A549 (cell line): ENCODE measurements around the gene KRTAP10-7. TPM values are rescaled to one million over a fixed set of nuclear protein-coding genes. Genes with fewer than 3 reads are reported as not detected.

Experiments
- ATAC-seq, 2 experiments: fragments of 200-7000 bp in 1 of 2; fragments of >200 bp in 1 of 2; cut with Nextera tagmentation in 1 of 2; cut with Tn5 transposase in 1 of 2; 3 replicates each; pipeline versions ENCODE4 v1.8.0 to v1.9.1; 2018 to 2020; ENCODE audit warnings: mild to moderate bottlenecking in 1 of 2, moderate library complexity in 1 of 2
- CTCF ChIA-PET: fragments of 300-600 bp; sonication (Branson Sonifier 250); formaldehyde crosslinking; extraction: SDS; loops from one replicate; lab custom pipeline; 2021; ENCODE audit warnings: antibody characterized with exemption, inconsistent platforms; lab: Yijun Ruan, JAX
- POLR2A ChIA-PET: fragments of 350-600 bp; formaldehyde crosslinking; extraction: SDS; loops from one replicate; lab custom pipeline; 2021; ENCODE audit warnings: antibody characterized with exemption, inconsistent platforms; lab: Yijun Ruan, JAX
- DNase-seq, 2 experiments: peaks; one replicate each; pipeline versions ENCODE4 v3.0.0 to v3.0.0-alpha.2; 2011 to 2016; ENCODE audit warnings: low read depth in 1 of 2, low spot score in 1 of 2
- FAIRE-seq: peaks from 2 replicates; lab custom pipeline; 2011; peaks lifted over from hg19 to GRCh38; lab: Jason Lieb, UNC
- H3K27ac ChIP-seq, 2 experiments: fragments of >200 bp; sonication (Bioruptor Twin); formaldehyde crosslinking; 3 replicates each; pipeline ENCODE4 v1.5.1; 2016 to 2017
- H3K4me1 ChIP-seq: fragments of >200 bp; sonication (Bioruptor Twin); formaldehyde crosslinking; 3 replicates; pipeline ENCODE4 v1.6.1; 2016
- H3K4me2 ChIP-seq: fragments of >200 bp; sonication (Bioruptor Twin); formaldehyde crosslinking; 3 replicates; pipeline ENCODE4 v1.6.1; 2016
- H3K4me3 ChIP-seq: fragments of >200 bp; sonication (Bioruptor Twin); formaldehyde crosslinking; 3 replicates; pipeline ENCODE4 v1.5.1; 2016
- H3K9me3 ChIP-seq: fragments of >200 bp; sonication (Bioruptor Twin); formaldehyde crosslinking; 3 replicates; pipeline ENCODE4 v1.6.1; 2016
- BHLHE40 ChIP-seq: IDR thresholded peaks from 2 replicates; pipeline ENCODE4 v1.6.1; 2012; ENCODE audit warnings: low read depth, low read length, inconsistent platforms
- CBX2 ChIP-seq: fragments of 200-600 bp; sonication (generic); IDR thresholded peaks from 2 replicates; pipeline ENCODE4 v1.6.1; 2016; ENCODE audit warnings: low read depth, mild to moderate bottlenecking, borderline replicate concordance
- CBX8 ChIP-seq: fragments of 200-600 bp; sonication (generic); IDR thresholded peaks from 2 replicates; pipeline ENCODE4 v1.6.1; 2016
- CTCF ChIP-seq: fragments of >200 bp; sonication (Bioruptor Twin); formaldehyde crosslinking; IDR thresholded peaks from 3 replicates; pipeline ENCODE4 v1.5.1; 2016
- E2F6 ChIP-seq: IDR thresholded peaks from 2 replicates; pipeline ENCODE4 v1.6.1; 2012; ENCODE audit warnings: low read depth, borderline replicate concordance
- EHF ChIP-seq: fragments of 250-450 bp; sonication (Bioruptor Pico); IDR thresholded peaks from 2 replicates; pipeline ENCODE4 v1.5.0; 2020; ENCODE audit warnings: mild to moderate bottlenecking
- EHMT2 ChIP-seq: fragments of 200-600 bp; sonication (generic); IDR thresholded peaks from 2 replicates; pipeline ENCODE4 v1.6.1; 2016; ENCODE audit warnings: antibody characterized with exemption, low read depth, mild to moderate bottlenecking, moderate library complexity
- GATA3 ChIP-seq: IDR thresholded peaks from 2 replicates; pipeline ENCODE4 v1.6.1; 2012; ENCODE audit warnings: borderline replicate concordance
- HMGXB4 ChIP-seq: fragments of 250-450 bp; sonication (Bioruptor Pico); IDR thresholded peaks from 2 replicates; pipeline ENCODE4 v1.5.0; 2021; ENCODE audit warnings: mild to moderate bottlenecking, moderate library complexity, borderline replicate concordance
- HOXA7 ChIP-seq: fragments of 250-450 bp; sonication (Bioruptor Pico); IDR thresholded peaks from 2 replicates; pipeline ENCODE4 v1.5.0; 2020; ENCODE audit warnings: mild to moderate bottlenecking, moderate library complexity
- JUNB ChIP-seq: fragments of >200 bp; sonication (Bioruptor Twin); formaldehyde crosslinking; IDR thresholded peaks from 2 replicates; pipeline ENCODE4 v1.6.1; 2016
- KDM1A ChIP-seq: fragments of 200-600 bp; sonication (generic); IDR thresholded peaks from 2 replicates; pipeline ENCODE4 v1.6.1; 2016; ENCODE audit warnings: low read depth, mild to moderate bottlenecking
- KDM5A ChIP-seq: fragments of 200-600 bp; sonication (generic); IDR thresholded peaks from 2 replicates; pipeline ENCODE4 v1.6.1; 2016; ENCODE audit warnings: antibody characterized with exemption, mild to moderate bottlenecking
- MAX ChIP-seq: IDR thresholded peaks from 2 replicates; pipeline ENCODE4 v1.6.1; 2012
- NFE2L2 ChIP-seq: fragments of 150-350 bp; conservative IDR thresholded peaks from 2 replicates; pipeline ENCODE4 v1.6.1; 2014; ENCODE audit warnings: low read length
- POLR2A ChIP-seq: IDR thresholded peaks from 2 replicates; pipeline ENCODE4 v1.6.1; 2012; ENCODE audit warnings: mild to moderate bottlenecking, low read length
- RAD21 ChIP-seq, 2 experiments: fragments of >200 bp in 1 of 2; sonication (Bioruptor Twin) in 1 of 2; formaldehyde crosslinking in 1 of 2; IDR thresholded peaks in 1 of 2; conservative IDR thresholded peaks in 1 of 2; 2 replicates in 1 of 2; 3 replicates in 1 of 2; pipeline ENCODE4 v1.6.1; 2012 to 2018; ENCODE audit warnings: inconsistent platforms in 1 of 2
- TFCP2L1 ChIP-seq: fragments of 250-450 bp; sonication (Bioruptor Pico); IDR thresholded peaks from 2 replicates; pipeline ENCODE4 v1.5.0; 2021; ENCODE audit warnings: mild to moderate bottlenecking
- USF2 ChIP-seq: fragments of 450-650 bp; IDR thresholded peaks from 2 replicates; pipeline ENCODE4 v1.6.1; 2014; ENCODE audit warnings: antibody characterized with exemption
- WGBS: methylation state at CpG from one replicate; pipeline ENCODE4 v1.1.6; 2017; ENCODE audit errors: missing lambda C conversion rate; 5-methylcytosine and 5-hydroxymethylcytosine counted together
- polyA plus RNA-seq, 4 experiments: library from polyadenylated mRNA; depleted of rRNA in 3 of 4; stranded (reverse); fragments of >200 nt; fragmentation: RNase III in 1 of 4; extraction: RNeasy Plus Mini Kit Qiagen cat#74134 plus additional on column Dnase treatment in 1 of 4; gene quantifications; 2 replicates in 3 of 4; 3 replicates in 1 of 4; pipeline ENCODE4 v1.2.3, GENCODE V29; 2011 to 2017

Gene KRTAP10-7
- polyA plus RNA-seq, 2 of the 4 experiments (the other 2 are of a cell fraction): not detected

- TF ChIP-seq CBX8: no peak
- TF ChIP-seq EHMT2: no peak
- no peak for TF ChIP-seq EHF (CRISPR knock-in tag)
- TF ChIP-seq RAD21 (conservative IDR thresholded peaks at IDR 0.05 in 1 of 2, IDR thresholded peaks at IDR 0.05 in 1 of 2): no peak
- TF ChIP-seq GATA3: no peak
- TF ChIP-seq TFCP2L1 (CRISPR knock-in tag): no peak
- no peak for TF ChIP-seq CTCF
- TF ChIP-seq JUNB: no peak
- TF ChIP-seq HOXA7 (CRISPR knock-in tag): no peak
- no peak for TF ChIP-seq BHLHE40
- no peak for TF ChIP-seq KDM5A
- no peak for TF ChIP-seq USF2
- TF ChIP-seq E2F6: no peak
- no peak for TF ChIP-seq HMGXB4 (CRISPR knock-in tag)
- no peak for TF ChIP-seq POLR2A
- no peak for TF ChIP-seq MAX
- TF ChIP-seq KDM1A: no peak
- no peak for TF ChIP-seq CBX2
- ATAC-seq (no peak), DNase-seq (no peak), FAIRE-seq (no peak)
- no peaks in the 10 kb centered on the region for H3K4me1 ChIP-seq
- CTCF ChIA-PET: interaction anchor here (1.1 kb wide), 1 partner anchor 12 kb away, joined by 3 read pairs; the partner anchor contains the start of gene KRTAP10-5
- H3K4me3 ChIP-seq: no peak within 1 kb of the TSS
- H3K4me2 ChIP-seq: no peak within 1 kb of the TSS
- 71% methylated on average over 16 of the region's 33 CpGs for WGBS
- no peaks in the 10 kb centered on the region for H3K9me3 ChIP-seq
- POLR2A ChIA-PET: no interaction called here
- no peak within 1 kb of the TSS for H3K27ac ChIP-seq
These were observed 7.7 kb upstream of the KRTAP10-7 start, which contains the start of gene KRTAP10-6 for GRCh38 chr21:44592446-44593311. Gene KRTAP10-6 (minus strand): TSS chr21:44592505. CDS start chr21:44592484, 21 bp downstream.

- POLR2A ChIA-PET: no interaction called here
- Histone ChIP-seq H3K4me2 (no peak overlapping the region), H3K4me3 (no peak overlapping the region), H3K27ac (no peak overlapping the region)
- TF ChIP-seq NFE2L2: no peak
- TF ChIP-seq, all 56 proteins: peak for 0
- Histone ChIP-seq H3K4me1 (no peaks in the 10 kb centered on the region), H3K9me3 (no peaks in the 10 kb centered on the region)
- WGBS: 86% methylated on average over 14 of the region's 20 CpGs
- DNase-seq: no peak
- CTCF ChIA-PET: interaction anchor here (0.8 kb wide), 1 partner anchor 9 kb away, joined by 3 read pairs; no protein-coding TSS in a partner anchor
- no peak for FAIRE-seq
- no peak for ATAC-seq
These were observed 6.6 kb upstream of the KRTAP10-7 start for GRCh38 chr21:44593598-44594405.
